NCI-H1417 (cell line): ENCODE data around the gene CST3.
A peak's percentile ranks its signal among the peaks of the same experiment; 100 is the strongest.
"Not testable (repeated sequence)": the region's sequence is repeated elsewhere in the genome, so short reads cannot be mapped to it uniquely, and the experiment has no call there.

Experiments
- DNase-seq, 3 experiments: peaks; one replicate each; lab custom pipeline; 2025; lab: John Stamatoyannopoulos, UW

The CST3 gene

DNA sequence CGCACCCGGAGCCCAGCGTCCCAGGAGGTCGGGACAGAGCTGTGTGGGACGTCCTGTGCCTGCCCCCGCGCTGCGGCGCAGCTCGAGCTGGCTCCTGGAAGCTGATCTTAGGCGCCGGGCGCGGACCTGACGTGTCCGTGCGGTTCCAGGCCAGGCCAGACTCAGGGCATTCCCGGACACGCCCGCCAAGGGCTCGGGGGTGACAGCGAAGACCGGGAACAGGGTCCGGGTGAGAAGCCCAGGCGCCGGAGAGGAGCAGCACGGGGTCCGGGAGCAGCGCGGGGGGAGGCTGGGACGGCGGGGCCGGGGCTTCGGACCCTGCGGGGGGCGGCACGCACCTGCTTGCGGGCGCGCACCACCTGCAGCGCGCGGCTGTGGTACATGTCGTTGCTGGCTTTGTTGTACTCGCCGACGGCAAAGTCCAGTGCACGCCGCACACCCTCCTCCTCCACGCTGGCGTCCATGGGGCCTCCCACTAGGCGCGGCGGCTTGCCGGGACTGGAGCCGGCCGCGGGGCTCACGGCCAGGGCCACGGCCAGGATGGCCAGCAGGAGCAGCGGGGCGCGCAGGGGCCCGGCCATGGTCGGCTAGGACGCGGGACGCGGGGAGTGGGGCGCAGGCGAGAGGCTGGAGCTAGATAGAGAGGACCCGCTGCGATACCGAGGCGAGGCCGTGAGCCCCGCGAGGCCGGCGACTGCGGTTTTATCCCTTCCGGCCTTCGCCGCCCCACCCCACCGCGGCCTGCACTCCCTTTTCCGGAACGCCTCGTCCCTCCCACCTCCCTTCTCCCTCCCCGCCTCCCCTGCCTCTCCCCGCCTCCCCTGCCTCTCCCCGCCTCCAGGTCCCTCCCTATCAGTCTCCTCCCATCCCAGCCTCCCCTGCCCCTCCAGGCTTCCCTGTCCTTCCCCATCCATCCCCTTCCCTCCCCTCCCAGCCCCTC is at the start of gene CST3:
Gene CST3 (minus strand): TSS at position 674 of the 940 bp plus-strand sequence. CDS start 93 bp downstream, at position 581.
- DNase-seq, result peak; percentile 55 to 90 (median 89)

DNA sequence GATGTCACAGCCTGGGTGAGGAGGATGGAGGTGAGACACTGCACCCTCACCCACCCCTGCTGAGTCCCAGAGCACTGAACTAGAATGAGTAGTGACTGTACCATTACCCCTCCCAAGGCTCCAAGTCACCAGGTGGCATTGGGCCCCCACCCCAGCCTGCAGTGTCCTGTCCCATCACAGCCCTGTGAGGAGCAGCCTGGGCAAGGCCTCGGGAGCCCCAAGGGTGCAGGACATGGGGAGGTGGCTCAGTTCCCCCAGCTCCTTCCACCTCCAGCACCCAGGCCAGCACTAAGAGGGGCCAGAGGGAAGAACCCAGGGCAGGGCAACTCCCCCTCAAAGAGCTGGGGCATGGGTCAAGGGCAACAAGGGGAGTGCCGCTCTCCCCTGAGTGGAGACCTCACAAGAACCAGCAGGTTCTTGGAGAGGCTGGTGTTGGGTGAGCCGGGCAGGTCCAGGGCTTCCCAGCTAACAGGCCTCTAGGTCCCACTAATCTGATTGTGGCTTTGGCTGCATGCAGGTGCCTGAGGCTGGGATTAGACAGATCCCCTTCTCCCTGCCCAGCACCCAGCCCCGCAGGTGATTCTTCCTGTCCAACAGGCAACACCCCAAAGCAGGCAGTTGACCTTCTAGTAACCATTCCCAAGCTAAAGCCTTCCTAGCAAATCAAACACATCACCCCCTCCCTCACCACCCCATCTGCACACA is 48.4 kb upstream of the CST3 start:
- DNase-seq, result no peak

- peak in 2 of 3 experiments; percentile 17 to 50 for DNase-seq
These were observed 47.8 kb upstream of the CST3 start for GRCh38 chr20:23685529-23685896.

GRCh38 chr20:23684261-23684660 is 46.5 kb upstream of the CST3 start:
- no peak for DNase-seq

- no peak for DNase-seq
These were observed 46.1 kb upstream of the CST3 start for GRCh38 chr20:23683807-23684206.

DNA sequence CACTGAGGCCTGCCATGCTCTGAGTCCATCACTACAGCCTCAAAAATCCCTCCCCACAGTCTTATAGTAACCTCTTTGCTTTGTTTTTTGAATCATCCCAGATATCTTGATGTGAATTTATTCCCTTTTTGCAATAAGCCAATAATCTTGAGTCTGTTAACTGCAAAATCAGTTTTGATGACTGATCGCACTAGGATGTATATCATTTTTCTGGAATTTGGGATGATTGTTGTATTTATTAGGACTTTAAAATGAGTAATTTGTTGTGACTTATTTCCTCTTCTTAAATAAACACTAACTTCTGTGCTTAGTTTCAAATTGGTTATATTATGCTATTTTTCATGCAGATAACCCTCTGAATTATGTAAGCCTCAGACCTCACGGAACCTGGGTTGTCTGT is 45.5 kb upstream of the CST3 start:
- no peak for DNase-seq

DNA sequence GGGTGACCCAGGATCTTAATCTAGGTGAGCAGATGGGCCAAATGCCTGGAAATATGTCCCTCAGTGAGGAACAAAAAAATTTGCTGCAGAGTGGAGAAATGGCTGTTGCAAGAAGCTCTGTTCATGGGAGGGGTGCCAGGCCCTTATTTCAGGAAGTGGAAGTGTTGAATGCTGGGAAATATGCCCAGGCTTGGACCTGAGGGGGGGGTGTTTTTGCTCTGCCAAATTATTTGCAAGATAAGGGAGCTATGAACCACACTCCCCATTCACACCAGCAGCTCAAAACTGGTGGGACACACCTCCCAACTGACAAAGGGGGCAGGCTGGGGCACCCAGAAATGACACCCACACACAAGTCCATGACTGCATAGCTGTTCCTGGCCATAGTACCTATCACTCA is 42.4 kb upstream of the CST3 start:
- no peak for DNase-seq

DNA sequence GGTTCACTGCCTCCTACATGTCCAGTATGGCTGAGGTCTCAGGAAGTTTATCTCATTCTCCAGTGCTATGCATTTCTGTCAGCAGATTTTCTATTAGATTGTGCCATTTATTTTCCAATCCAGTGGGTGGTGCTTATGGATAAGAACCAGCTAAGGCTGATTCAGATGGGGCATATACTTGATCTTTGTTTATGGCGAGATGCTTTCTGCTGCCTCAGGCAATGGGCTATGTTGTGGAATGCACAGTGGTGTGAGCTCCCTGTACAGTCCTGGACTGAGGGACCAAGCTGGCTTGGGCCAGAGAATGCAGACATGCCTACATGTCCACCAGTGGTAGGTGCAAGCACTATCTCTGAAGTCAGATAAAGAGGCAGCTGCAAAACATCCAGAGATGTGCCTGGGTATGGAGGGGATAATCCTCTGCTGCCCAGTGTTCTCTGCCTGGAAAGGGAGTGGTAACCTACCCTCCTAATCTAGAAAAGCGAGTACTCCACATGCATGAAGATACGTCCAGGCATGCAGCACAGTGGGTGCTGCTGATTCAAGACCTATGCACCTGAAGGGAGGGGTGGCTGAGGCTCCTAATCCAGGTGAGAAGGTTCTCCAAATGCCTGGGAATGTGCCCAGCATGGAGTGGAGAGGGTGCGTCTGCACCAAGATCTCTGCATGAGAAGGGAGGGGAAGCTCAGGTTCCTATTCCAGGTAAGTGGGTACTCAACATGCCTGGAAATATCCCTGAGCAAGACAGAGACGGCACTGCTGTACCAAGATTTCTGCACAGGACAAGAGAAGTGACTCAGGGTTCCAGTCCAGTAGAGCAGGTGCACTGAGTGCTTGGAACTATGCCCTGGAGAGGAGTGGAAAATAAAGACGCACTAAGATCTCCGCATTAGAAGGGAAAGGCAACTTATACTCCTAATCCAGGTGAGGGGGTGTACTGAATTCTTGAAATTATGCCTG is 41.7 kb upstream of the CST3 start:
- DNase-seq, result no peak

GRCh38 chr20:23673209-23673608 is 35.5 kb upstream of the CST3 start:
- no peak for DNase-seq

GRCh38 chr20:23672158-23672557 is 34.4 kb upstream of the CST3 start:
- DNase-seq, result no peak

DNA sequence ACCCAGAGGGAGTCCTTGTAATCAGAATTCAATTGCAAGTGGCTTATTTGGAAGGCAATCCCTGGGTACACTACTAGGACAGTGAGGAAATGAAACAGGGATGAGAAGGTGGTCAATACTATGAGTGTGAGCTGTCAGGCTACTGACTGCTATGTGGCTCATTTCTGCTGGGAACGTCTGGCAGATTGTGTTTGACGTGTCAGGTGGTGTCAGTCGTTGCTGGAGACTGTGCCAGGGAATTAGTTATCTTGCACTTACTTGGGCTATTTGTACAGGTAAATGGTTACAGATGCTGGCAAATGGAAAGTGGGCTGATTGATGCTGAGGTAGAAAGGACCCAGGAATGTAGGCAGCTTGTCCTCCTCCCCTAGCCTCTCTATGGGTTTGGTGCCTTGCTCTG is 33.7 kb upstream of the CST3 start:
- DNase-seq, result no peak

GRCh38 chr20:23670361-23670760 is 32.6 kb upstream of the CST3 start:
- no peak for DNase-seq

GRCh38 chr20:23669866-23670265 is 32.1 kb upstream of the CST3 start:
- DNase-seq, result no peak

- DNase-seq, result no peak
These were observed 31.6 kb upstream of the CST3 start for GRCh38 chr20:23669327-23669726.

DNA sequence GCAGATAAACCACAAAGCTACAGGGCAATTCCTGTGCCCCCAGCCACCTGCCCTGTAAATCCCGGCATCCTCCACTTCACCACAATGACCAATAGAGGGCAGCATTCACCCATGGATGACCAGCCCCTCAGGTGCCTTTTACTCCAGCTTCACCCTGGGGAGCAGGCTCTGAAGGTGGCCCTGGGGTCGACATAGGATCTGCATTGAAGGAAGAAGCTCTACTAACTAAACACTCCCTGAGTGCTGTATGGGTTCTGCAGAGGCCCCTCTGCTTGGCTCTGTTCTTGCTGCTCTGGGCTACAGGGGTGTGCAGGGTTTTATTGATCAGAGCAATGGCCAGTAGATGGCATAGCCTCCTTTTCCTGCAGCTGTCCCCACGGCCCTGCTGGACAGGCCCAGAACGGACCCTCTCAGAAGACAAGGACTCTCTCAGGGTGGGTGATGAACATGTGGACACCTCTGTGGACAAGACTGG is 30.8 kb upstream of the CST3 start:
- peak; percentile 50 to 83 (median 70) for DNase-seq

GRCh38 chr20:23667666-23668065 is 29.9 kb upstream of the CST3 start:
- DNase-seq, result no peak

GRCh38 chr20:23666698-23667097 is 28.9 kb upstream of the CST3 start:
- DNase-seq, result no peak

DNA sequence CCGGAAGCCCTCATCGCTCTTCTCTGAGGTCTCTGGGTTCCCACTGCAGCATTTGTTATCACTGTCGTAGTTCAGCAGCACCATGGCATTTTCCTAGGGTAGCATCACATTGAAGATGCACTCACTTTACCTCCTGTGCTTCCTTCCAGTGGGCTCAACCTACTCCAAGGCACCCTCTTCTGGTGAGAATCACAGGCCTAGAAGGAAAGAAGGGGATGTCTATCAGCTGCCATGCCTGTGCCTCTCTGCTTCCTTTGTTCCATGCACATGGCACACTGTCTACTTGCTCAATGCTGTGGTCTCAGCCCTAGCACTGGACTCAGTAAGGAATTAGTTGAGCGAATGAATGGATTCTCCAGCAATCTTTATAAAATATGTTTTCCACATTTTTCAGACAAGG is 28.4 kb upstream of the CST3 start:
- peak in 1 of 3 experiments; percentile 7 for DNase-seq

DNA sequence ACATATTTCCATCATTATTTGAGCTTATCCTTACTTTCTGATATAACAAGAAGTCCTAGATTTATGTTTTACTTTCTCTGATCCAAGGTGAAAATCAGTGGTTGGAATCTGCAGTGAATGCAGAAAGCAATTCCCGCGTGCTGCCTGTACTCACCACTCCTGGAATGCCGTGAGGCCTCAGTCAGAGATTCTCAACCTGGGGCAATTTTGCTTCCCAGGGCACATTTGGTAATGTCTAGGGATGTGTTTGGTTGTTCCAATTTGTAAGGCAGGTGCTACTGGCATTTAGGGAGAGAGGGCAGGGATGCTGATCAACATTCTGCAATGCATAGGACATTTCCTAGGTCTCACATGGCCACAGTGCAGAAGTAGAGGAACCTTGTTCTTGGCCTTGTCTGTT is 27.2 kb upstream of the CST3 start:
- no peak for DNase-seq

DNA sequence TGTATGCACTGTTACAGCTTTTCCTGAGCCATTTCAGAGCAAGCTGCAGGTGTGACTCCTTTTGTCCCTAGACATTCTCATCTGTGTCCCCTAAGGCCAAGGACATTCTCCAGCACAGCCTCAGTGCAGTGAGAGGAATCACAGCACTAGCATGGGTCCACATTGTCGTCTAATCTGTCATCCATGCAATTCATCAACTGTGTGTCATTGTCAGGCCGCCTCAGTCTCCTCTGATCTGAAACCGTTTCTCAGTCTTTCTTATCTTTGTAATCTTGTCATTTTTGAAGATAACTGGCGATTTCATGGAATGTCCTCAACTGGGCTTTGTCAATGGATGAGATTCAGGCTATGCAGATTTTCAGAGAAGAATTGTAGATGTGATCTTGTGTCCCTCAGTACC is 26.3 kb upstream of the CST3 start:
- DNase-seq, result not testable (repeated sequence)

- DNase-seq, result no peak
These were observed 25.4 kb upstream of the CST3 start for GRCh38 chr20:23663180-23663579.
